WERI-Rb-1 (cell line): ENCODE measurements around the gene KAZN.

ENCODE experiments used
- DNase-seq: peaks from one replicate; pipeline ENCODE4 v3.0.0-alpha.2; 2020
- H3K27ac ChIP-seq: fragments of 250-450 bp; sonication (Bioruptor Pico); 2 replicates; pipeline ENCODE4 v1.5.1; 2020; ENCODE audit warnings: mild to moderate bottlenecking, moderate library complexity
- H3K27me3 ChIP-seq: fragments of 250-450 bp; sonication (Bioruptor Pico); 2 replicates; pipeline ENCODE4 v1.5.1; 2021; ENCODE audit warnings: mild to moderate bottlenecking, low read depth, moderate library complexity; ENCODE audit not compliant: insufficient read depth, severe bottlenecking
- H3K36me3 ChIP-seq: fragments of 250-450 bp; sonication (Bioruptor Pico); 2 replicates; pipeline ENCODE4 v1.5.1; 2020; ENCODE audit warnings: mild to moderate bottlenecking, moderate library complexity
- H3K4me3 ChIP-seq: 2 replicates; pipeline ENCODE4 v1.5.1; 2011; ENCODE audit warnings: low read depth, mild to moderate bottlenecking, control low read depth, low read length
- H3K9me3 ChIP-seq: fragments of 250-450 bp; sonication (Bioruptor Pico); 2 replicates; pipeline ENCODE4 v1.5.1; 2021; ENCODE audit warnings: mild to moderate bottlenecking, moderate library complexity; ENCODE audit not compliant: severe bottlenecking
- TF ChIP-seq, protein P1 (sequence below): IDR thresholded peaks from 2 replicates; pipeline ENCODE4 v1.5.1; 2011; ENCODE audit warnings: low read depth, mild to moderate bottlenecking, control low read depth, inconsistent platforms, low read length

The KAZN gene

GRCh38 chr1:14887044-14887566 is 288.6 kb downstream of the KAZN start:
- no peak overlapping the region for H3K27ac ChIP-seq
- TF ChIP-seq, protein P1, sequence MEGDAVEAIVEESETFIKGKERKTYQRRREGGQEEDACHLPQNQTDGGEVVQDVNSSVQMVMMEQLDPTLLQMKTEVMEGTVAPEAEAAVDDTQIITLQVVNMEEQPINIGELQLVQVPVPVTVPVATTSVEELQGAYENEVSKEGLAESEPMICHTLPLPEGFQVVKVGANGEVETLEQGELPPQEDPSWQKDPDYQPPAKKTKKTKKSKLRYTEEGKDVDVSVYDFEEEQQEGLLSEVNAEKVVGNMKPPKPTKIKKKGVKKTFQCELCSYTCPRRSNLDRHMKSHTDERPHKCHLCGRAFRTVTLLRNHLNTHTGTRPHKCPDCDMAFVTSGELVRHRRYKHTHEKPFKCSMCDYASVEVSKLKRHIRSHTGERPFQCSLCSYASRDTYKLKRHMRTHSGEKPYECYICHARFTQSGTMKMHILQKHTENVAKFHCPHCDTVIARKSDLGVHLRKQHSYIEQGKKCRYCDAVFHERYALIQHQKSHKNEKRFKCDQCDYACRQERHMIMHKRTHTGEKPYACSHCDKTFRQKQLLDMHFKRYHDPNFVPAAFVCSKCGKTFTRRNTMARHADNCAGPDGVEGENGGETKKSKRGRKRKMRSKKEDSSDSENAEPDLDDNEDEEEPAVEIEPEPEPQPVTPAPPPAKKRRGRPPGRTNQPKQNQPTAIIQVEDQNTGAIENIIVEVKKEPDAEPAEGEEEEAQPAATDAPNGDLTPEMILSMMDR = no peak
- H3K9me3 ChIP-seq = no peaks in the 10 kb centered on the region
- H3K27me3 ChIP-seq = no peaks in the 10 kb centered on the region
- H3K4me3 ChIP-seq = no peak overlapping the region
- H3K36me3 ChIP-seq = no peaks in the 10 kb centered on the region
- DNase-seq = no peak

DNA sequence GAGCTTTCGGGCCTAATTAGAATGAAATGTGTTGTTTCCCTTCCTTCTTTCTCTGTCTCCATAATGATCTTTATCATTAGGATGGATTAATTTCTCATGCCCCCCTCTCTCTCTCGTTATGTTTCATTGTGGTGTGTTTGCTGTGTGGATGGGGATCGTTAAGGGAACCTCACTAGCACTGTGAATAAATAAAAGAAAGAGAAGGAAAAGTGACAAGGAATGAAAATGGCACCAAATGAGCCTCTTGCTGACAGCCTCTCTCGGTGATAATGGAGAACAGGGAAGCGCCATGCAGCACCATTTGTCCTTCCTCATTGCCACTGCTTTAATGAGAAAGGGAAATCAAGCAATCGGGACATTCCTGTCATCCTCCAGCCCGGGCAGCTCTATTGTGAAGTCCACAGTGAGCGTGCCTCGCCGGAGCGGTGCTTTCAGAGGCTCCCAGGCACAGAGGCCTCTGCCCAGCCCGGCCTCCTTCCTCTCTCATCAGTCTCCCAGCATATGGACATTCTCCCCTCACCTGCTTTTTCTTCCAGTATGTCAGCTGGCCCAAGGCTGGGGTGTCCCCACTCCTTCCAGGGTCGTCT is 289.4 kb downstream of the KAZN start:
- TF ChIP-seq, protein P1 = no peak

DNA sequence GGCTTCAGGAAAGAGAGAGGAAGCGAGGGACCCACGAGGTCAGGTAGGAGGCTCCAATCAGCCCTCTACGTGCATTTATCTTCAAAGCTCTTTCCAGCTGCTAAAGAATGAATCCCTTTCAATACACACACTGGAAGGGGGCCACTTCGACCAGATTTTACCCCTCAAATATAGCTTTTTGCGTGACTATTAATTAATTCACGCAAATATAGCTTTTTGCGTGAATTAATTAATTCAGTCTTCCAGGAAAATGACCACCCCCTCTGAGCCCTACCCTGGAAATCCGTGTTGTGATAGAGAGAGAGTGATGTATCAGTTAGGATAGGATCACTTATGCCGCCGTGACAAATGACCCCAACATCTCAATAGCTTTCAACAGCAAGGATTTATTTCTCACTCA is 289.9 kb downstream of the KAZN start:
- H3K36me3 ChIP-seq = no peaks in the 10 kb centered on the region
- H3K27ac ChIP-seq = no peak overlapping the region
- TF ChIP-seq, protein P1 = no peak
- DNase-seq = no peak
- no peaks in the 10 kb centered on the region for H3K9me3 ChIP-seq
- no peaks in the 10 kb centered on the region for H3K27me3 ChIP-seq
- no peak overlapping the region for H3K4me3 ChIP-seq

More for the DNA sequence above, 289.4 kb downstream of the KAZN start:
- no peak overlapping the region for H3K4me3 ChIP-seq
- no peaks in the 10 kb centered on the region for H3K9me3 ChIP-seq
- no peaks in the 10 kb centered on the region for H3K36me3 ChIP-seq
- H3K27me3 ChIP-seq = no peaks in the 10 kb centered on the region
- H3K27ac ChIP-seq = no peak overlapping the region
- DNase-seq = no peak

GRCh38 chr1:14889825-14890440 is 291.4 kb downstream of the KAZN start:
- no peak overlapping the region for H3K27ac ChIP-seq
- TF ChIP-seq, protein P1 = no peak
- no peak overlapping the region for H3K4me3 ChIP-seq
- H3K9me3 ChIP-seq = no peaks in the 10 kb centered on the region
- H3K27me3 ChIP-seq = no peaks in the 10 kb centered on the region
- no peaks in the 10 kb centered on the region for H3K36me3 ChIP-seq
- DNase-seq = no peak

DNA sequence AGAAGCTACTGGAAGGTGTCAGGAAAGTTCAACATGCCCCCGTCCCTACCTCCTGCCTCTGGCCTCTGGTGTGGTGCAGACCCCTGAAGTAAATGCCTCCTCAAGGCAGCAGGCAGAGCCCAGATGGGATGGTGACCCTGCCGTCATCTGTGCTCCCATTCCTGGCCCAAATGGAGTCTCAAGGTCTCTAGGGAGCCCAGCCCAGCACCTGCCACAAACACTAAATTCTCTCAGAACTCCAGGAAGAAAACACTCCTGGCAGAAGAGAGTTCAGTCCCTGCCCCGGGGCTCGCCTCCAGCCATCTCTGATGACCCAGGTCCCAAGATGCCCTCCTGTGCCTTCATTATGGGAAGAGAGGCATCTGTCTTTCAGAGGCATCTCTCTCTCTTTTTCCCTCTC is 293.5 kb downstream of the KAZN start:
- TF ChIP-seq, protein P1 = no peak
- Histone ChIP-seq H3K27me3 (no peaks in the 10 kb centered on the region), H3K36me3 (no peaks in the 10 kb centered on the region), H3K9me3 (no peaks in the 10 kb centered on the region), H3K27ac (no peak overlapping the region), H3K4me3 (no peak overlapping the region)
- no peak for DNase-seq
